Fibroblast of skin of left quadriceps (primary cell): ENCODE measurements around the gene CUTC.

Experiments
- DNase-seq, 2 experiments: peaks; one replicate each; pipeline ENCODE4 v3.0.0-alpha.2; 2013; ENCODE audit warnings: low read depth in 2 of 2

The CUTC gene

DNA sequence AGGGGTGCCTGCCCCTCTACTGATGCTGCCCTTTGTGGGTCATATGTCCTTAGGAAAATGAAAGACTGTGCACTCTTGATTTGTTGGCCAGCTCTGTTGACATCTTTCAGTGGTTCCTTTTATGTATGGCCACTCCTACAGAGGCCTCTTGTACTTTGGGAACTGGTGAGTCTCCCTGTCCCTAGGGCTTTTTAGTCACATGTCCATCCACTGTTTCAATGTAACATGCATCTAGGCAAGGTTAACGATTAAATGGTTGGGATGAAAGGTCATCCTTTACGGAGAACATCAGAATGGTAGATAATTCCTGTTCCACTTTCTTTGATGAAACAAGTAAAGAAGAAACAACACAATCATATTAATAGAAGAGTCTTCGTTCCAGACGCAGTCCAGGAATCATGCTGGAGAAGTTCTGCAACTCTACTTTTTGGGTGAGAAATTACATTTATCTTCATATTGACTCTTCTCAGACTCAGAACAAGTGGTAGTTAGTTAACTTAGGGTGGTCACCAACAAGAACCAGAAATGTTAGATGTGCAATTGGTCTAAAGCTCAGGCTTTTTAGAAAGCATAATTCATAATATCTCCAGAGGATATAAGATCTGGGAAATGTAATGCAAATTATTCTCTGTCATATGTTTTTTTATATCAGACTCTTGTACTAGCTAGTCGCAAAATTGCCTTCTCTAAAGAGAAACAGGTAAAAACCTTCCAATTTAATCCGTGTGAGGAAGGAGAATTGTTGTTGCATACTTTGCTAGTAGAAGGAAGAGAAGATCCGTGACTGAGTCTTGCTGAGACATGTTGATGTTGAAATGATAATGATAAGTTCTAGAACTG, 50.6 kb downstream of the CUTC start, which contains the start of gene ABCC2:
Gene ABCC2, plus strand, starts transcription at position 194 of the 840 bp plus-strand sequence. Its CDS starts 205 bp downstream, at position 399.
- no peak for DNase-seq

GRCh38 chr10:99784016-99784726, 52.1 kb downstream of the CUTC start:
- DNase-seq, result peak in 1 of 2 experiments; percentile 53

DNA sequence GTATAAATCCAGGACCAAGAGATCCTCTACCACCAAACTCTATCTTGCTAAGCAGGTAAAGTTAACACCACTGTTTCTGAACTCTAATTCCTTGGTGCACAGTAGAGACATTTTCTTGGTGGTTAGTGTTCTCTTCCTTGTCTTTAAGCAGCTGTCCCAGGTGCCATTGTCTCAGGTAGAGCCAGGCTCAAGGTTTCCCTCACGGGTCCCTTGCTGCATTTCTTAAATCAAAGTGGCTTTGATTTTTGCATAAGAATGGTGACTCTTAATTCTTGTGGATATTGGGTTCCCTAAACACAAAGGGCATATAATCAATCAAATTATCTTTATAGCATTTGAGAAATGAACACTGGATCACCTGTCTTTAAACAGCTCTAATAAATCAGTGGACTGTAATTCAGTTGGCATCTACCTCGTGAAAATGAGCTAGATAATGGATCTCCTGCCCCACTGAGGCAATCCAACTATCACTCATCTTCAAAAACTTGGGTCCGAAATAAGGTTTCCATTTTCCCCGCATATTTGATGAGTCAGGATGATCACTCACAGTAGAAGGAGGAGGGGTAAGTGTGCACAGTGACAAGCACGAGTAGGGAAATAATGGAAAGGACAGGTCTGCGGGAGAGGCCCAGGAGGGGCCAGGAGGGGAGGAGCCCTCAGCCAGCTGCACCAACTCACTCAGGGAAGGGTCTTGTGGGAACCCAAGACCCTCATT, 52.9 kb downstream of the CUTC start:
- DNase-seq, result no peak

DNA sequence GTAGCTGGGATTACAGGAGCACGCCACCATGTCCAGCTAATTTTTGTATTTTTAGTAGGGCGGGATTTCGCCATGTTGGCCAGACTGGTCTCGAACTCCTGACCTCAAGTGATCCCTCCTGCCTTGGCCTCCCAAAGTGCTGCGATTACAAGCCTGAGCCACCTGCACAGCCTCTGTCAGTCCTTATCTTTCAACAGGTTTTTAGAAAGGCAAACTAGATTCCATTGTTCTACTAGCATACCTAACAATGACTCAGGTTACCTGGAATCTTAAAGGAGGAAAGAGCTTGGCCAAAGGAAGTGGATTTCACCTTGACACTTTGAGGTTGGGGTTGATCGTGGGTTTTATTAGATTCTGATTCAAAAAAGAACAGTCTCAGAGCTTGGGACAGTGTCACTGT, 53.6 kb downstream of the CUTC start:
- DNase-seq, result no peak

GRCh38 chr10:99787311-99787710, 55.3 kb downstream of the CUTC start:
- DNase-seq, result no peak

- DNase-seq, result no peak
Observed at GRCh38 chr10:99787782-99788445, 55.9 kb downstream of the CUTC start.

DNA sequence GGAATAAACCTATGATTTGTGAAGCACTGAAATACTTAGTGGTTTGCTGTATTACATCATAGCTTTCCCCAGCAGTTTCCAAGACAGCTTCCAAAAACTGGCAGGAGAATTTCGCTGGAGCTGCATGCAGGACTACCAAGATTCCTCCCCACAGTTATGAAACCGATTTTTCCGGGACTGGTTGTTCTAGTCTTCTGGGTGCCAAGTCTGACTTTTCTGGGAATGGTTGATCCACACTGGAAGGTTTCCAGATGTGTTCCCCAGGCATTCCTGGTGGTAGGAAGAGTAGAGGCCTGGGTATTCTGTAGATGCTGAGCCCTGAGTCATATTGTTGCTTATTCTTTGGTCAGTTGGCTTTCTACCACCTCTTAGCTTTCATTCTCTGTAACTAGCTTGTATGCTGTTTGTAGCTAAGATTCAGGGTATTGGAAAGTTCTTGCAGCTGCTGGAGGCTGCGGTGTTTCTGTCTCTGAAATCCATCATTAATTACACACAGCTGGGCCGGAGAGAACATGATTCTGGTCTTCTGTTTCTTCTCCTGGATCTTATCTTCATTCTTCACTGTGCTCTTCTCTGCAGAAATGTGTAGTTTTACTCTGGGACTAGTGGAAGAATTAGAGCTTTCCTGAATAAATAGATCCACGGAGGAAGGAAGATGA, 56.7 kb downstream of the CUTC start:
- peak; percentile 97 to 98 for DNase-seq

GRCh38 chr10:99791831-99792230, 59.8 kb downstream of the CUTC start:
- no peak for DNase-seq

GRCh38 chr10:99793819-99794218, 61.8 kb downstream of the CUTC start:
- DNase-seq, result no peak

DNA sequence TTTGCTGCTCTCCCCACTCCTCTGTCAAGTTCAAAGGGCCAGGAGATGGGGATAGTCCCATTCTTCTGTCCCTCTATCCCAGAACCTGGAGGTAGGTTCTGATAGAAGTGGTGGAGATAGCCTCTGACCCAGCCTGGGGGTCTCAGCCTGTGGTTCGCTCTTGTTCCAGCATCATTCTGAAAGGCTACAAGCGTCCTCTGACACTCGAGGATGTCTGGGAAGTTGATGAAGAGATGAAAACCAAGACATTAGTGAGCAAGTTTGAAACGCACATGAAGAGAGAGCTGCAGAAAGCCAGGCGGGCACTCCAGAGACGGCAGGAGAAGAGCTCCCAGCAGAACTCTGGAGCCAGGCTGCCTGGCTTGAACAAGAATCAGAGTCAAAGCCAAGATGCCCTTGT, 64.9 kb downstream of the CUTC start:
- DNase-seq, result no peak

- DNase-seq, result no peak
Observed at GRCh38 chr10:99798031-99798430, 66.0 kb downstream of the CUTC start.

- DNase-seq, result no peak
Observed at GRCh38 chr10:99798920-99799319, 66.9 kb downstream of the CUTC start.

- no peak for DNase-seq
Observed at GRCh38 chr10:99799613-99800012, 67.6 kb downstream of the CUTC start.

DNA sequence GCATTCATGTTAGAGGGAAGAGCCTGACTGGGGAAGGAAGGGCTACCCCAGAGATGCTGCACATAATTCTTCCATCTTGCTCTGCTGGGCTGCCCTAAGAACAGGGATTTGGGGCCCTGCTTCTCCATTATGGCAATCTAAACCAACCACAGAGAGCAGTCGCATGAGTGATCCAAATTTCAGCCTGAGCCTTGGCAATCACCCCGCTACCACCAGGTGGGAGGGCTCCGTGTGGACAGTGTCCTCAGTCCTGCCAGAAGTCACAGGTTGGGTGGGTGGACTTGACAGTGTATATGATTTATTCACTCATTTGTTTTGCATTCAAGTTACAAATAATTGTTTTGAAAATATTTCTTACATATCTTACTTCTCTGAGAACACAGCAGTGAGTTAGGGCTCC, 72.4 kb downstream of the CUTC start:
- no peak for DNase-seq

- DNase-seq, result no peak
Observed at GRCh38 chr10:99805190-99805589, 73.2 kb downstream of the CUTC start.
